ENCODE measurements around the gene DNAJA1. TPM values are rescaled to one million over a fixed set of nuclear protein-coding genes. Genes with fewer than 3 reads are reported as not detected.
"Not testable (repeated sequence)": the region's sequence is repeated elsewhere in the genome, so short reads cannot be mapped to it uniquely, and the experiment has no call there.

DNAJA1 gene
- total RNA-seq = 221 and 224 TPM in 2 replicates

- intact Hi-C loops (cut with micrococcal nuclease) = loop anchor here (1.0 to 10.0 kb wide), 18 partner anchors 19 to 1430 kb away; partner anchors contain the start of genes APTX, B4GALT1, BAG1 and DCAF12
Observed at GRCh38 chr9:33024966-33025571, at the start of gene DNAJA1. Gene DNAJA1, plus strand, starts transcription at chr9:33025273. Its CDS starts 1,212 bp downstream, at chr9:33026485.

- intact Hi-C loops (cut with micrococcal nuclease) = no loop called here
Observed at GRCh38 chr9:32978051-32978450, 47.0 kb upstream of the DNAJA1 start.

GRCh38 chr9:32986971-32987370, 38.1 kb upstream of the DNAJA1 start:
- intact Hi-C loops (cut with micrococcal nuclease) = no loop called here

GRCh38 chr9:32989660-32990059, 35.4 kb upstream of the DNAJA1 start:
- intact Hi-C loops (cut with micrococcal nuclease) = no loop called here

GRCh38 chr9:32991897-32992594, 33.0 kb upstream of the DNAJA1 start:
- intact Hi-C loops (cut with micrococcal nuclease) = no loop called here

GRCh38 chr9:32992595-32993238, 32.4 kb upstream of the DNAJA1 start:
- intact Hi-C loops (cut with micrococcal nuclease) = no loop called here

- intact Hi-C loops (cut with micrococcal nuclease) = loop anchor here (1.0 to 5.0 kb wide), 12 partner anchors 25 to 1987 kb away; partner anchors contain the start of genes ACO1, B4GALT1, BAG1 and DNAJA1
Observed at GRCh38 chr9:33000682-33001055, 24.4 kb upstream of the DNAJA1 start.

GRCh38 chr9:33005335-33005734, 19.7 kb upstream of the DNAJA1 start:
- intact Hi-C loops (cut with micrococcal nuclease) = not testable (repeated sequence)

- intact Hi-C loops (cut with micrococcal nuclease) = no loop called here
Observed at GRCh38 chr9:33007755-33008154, 17.3 kb upstream of the DNAJA1 start.

GRCh38 chr9:33011831-33012230, 13.2 kb upstream of the DNAJA1 start:
- intact Hi-C loops (cut with micrococcal nuclease) = no loop called here

- intact Hi-C loops (cut with micrococcal nuclease) = no loop called here
Observed at GRCh38 chr9:33012328-33013069, 12.6 kb upstream of the DNAJA1 start.

- intact Hi-C loops (cut with micrococcal nuclease) = no loop called here
Observed at GRCh38 chr9:33013962-33014664, 11.0 kb upstream of the DNAJA1 start.

- intact Hi-C loops (cut with micrococcal nuclease) = no loop called here
Observed at GRCh38 chr9:33014665-33015014, 10.4 kb upstream of the DNAJA1 start.

- intact Hi-C loops (cut with micrococcal nuclease) = no loop called here
Observed at GRCh38 chr9:33017283-33018041, 7.6 kb upstream of the DNAJA1 start.

GRCh38 chr9:33019797-33020196, 5.3 kb upstream of the DNAJA1 start:
- intact Hi-C loops (cut with micrococcal nuclease) = loop anchor here (10.0 kb wide), 3 partner anchors 395 to 1435 kb away; partner anchors contain the start of genes DCAF12, DNAI1 and FAM219A

GRCh38 chr9:33022303-33022702, 2.8 kb upstream of the DNAJA1 start:
- intact Hi-C loops (cut with micrococcal nuclease) = loop anchor here (10.0 kb wide), 3 partner anchors 392 to 1432 kb away; partner anchors contain the start of genes DCAF12, DNAI1 and FAM219A

- intact Hi-C loops (cut with micrococcal nuclease) = loop anchor here (10.0 kb wide), 3 partner anchors 392 to 1432 kb away; partner anchors contain the start of genes DCAF12, DNAI1 and FAM219A
Observed at GRCh38 chr9:33022755-33023154, 2.3 kb upstream of the DNAJA1 start.

- intact Hi-C loops (cut with micrococcal nuclease) = loop anchor here (1.0 to 10.0 kb wide), 8 partner anchors 201 to 1431 kb away; partner anchors contain the start of genes DCAF12, DNAI1, FAM219A and KIF24
Observed at GRCh38 chr9:33023661-33024060, 1.4 kb upstream of the DNAJA1 start.

GRCh38 chr9:33024126-33024965, 727 bp upstream of the DNAJA1 start:
- intact Hi-C loops (cut with micrococcal nuclease) = loop anchor here (1.0 to 10.0 kb wide), 8 partner anchors 200 to 1430 kb away; partner anchors contain the start of genes DCAF12, DNAI1, FAM219A and KIF24
